Measurements from ENCODE around the gene ACTL8.

- TF ChIP-seq TCF12 (IDR thresholded peaks at IDR 0.05; ENCODE audit: low read depth) (no peak), NFIC (IDR thresholded peaks at IDR 0.05) (no peak), TEAD4 (IDR thresholded peaks at IDR 0.05) (no peak), TAF1 (IDR thresholded peaks at IDR 0.05; ENCODE audit: low read depth) (no peak), REST (IDR thresholded peaks at IDR 0.05; ENCODE audit: low read depth) (no peak), YY1 (IDR thresholded peaks at IDR 0.05; ENCODE audit: low read depth) (no peak), MAX (IDR thresholded peaks at IDR 0.05) (no peak), EP300 (IDR thresholded peaks at IDR 0.05; ENCODE audit: borderline replicate concordance) (no peak), EGR1 (IDR thresholded peaks at IDR 0.05) (no peak), RAD21 (IDR thresholded peaks at IDR 0.05; ENCODE audit: low read depth) (no peak)
- TF ChIP-seq, protein P1, sequence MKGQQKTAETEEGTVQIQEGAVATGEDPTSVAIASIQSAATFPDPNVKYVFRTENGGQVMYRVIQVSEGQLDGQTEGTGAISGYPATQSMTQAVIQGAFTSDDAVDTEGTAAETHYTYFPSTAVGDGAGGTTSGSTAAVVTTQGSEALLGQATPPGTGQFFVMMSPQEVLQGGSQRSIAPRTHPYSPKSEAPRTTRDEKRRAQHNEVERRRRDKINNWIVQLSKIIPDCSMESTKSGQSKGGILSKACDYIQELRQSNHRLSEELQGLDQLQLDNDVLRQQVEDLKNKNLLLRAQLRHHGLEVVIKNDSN (IDR thresholded peaks at IDR 0.05): no peak
These were observed 25.2 kb upstream of the ACTL8 start for GRCh38 chr1:17729909-17730308.

All from Ishikawa (cell line).